Tibial nerve (tissue), 4 donors: Measurements from ENCODE around the gene FOXL1. TPM values are rescaled to one million over a fixed set of nuclear protein-coding genes. Genes with fewer than 3 reads are reported as not detected.

Experiments used
- DNase-seq, 2 donors: peaks; one replicate each; pipeline ENCODE4 v3.0.0-alpha.2; 2019; ENCODE audit warnings: low spot score in 2 of 2
- H3K27ac ChIP-seq, 4 donors: fragments of 200-600 bp; sonication (generic) in 3 of 4; one replicate each; pipeline ENCODE4 v1.5.1; 2017 to 2019; ENCODE audit warnings: mild to moderate bottlenecking in 1 of 4
- H3K27me3 ChIP-seq, 2 donors: fragments of 200-600 bp; sonication (generic) in 1 of 2; one replicate each; pipeline versions ENCODE4 v1.5.1 to v1.6.0; 2017 to 2019
- H3K36me3 ChIP-seq, 3 donors: fragments of 200-600 bp; sonication (generic); one replicate each; pipeline ENCODE4 v1.5.1; 2018 to 2019
- H3K4me1 ChIP-seq, 4 donors: fragments of 200-600 bp; sonication (generic) in 3 of 4; one replicate each; pipeline ENCODE4 v1.5.1; 2017 to 2019
- H3K4me3 ChIP-seq, 4 donors: fragments of 200-600 bp; sonication (generic) in 3 of 4; one replicate each; pipeline ENCODE4 v1.5.1; 2017 to 2019; ENCODE audit warnings: mild to moderate bottlenecking in 1 of 4, moderate library complexity in 1 of 4
- H3K9me3 ChIP-seq, 4 donors: fragments of 200-600 bp; sonication (generic) in 3 of 4; one replicate each; pipeline ENCODE4 v1.5.1; 2017 to 2019
- EP300 ChIP-seq, 2 donors: sonication (generic); formaldehyde crosslinking; IDR thresholded peaks; one replicate each; pipeline ENCODE4 v1.6.1; 2017; ENCODE audit warnings: antibody characterized with exemption in 2 of 2, mild to moderate bottlenecking in 1 of 2
- POLR2A ChIP-seq, 2 donors: fragments of 450-650 bp; IDR thresholded peaks; one replicate each; pipeline ENCODE4 v1.6.1; 2017; ENCODE audit warnings: antibody characterized with exemption in 2 of 2, mild to moderate bottlenecking in 2 of 2, moderate library complexity in 2 of 2
- WGBS, 2 donors: methylation state at CpG; one replicate each; pipeline ENCODE4 v1.1.5; 2018; 5-methylcytosine and 5-hydroxymethylcytosine counted together
- total RNA-seq, 4 donors: library from RNA; depleted of rRNA; stranded (reverse); fragments of >200 nt; gene quantifications; one replicate each; pipeline ENCODE4 v1.1.0, GENCODE V29; 2016
- TF ChIP-seq, protein P1 (sequence below), 5 experiments: fragments of 200-600 bp in 3 of 5; fragments of 450-650 bp in 2 of 5; sonication (generic) in 3 of 5; IDR thresholded peaks; one replicate each; pipeline ENCODE4 v1.5.1; 2016 to 2019; ENCODE audit warnings: antibody characterized with exemption in 5 of 5, mild to moderate bottlenecking in 3 of 5, moderate library complexity in 2 of 5

Gene FOXL1
- total RNA-seq, 4 donors from 2014 or later, result 6.9 to 10.5 (median 8.1) TPM

DNA sequence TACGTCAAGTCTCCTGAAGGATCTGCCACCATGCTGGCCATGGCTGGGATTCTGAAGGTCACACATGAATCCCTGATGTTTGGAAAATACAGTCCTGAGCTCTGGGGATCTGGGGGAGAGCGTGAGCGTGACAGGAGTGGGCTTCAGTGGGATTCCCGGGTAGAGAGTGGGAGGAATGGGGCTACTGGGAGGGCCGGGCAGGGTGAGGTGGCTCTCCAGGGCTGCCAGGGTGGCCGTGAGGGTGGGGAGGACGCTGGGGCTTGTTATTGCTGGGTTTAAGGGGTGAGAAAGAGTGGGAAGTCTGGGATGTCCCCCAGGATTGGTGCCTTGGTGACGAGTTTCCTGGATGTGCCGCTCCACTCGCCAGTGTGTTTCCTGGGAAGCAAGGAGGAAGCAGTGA is 31.3 kb downstream of the FOXL1 start:
- no peak for DNase-seq
- Histone ChIP-seq H3K27ac (peak overlapping the region in 1 of 4 donors; percentile 67), H3K4me1 (peaks cover 0 to 8% (median 0%) of the 10 kb centered on the region in 4 donors), H3K9me3 (no peaks in the 10 kb centered on the region), H3K4me3 (no peak overlapping the region), H3K36me3 (no peaks in the 10 kb centered on the region), H3K27me3 (peaks cover 0 to 6% of the 10 kb centered on the region in 2 donors)
- TF ChIP-seq, protein P1, sequence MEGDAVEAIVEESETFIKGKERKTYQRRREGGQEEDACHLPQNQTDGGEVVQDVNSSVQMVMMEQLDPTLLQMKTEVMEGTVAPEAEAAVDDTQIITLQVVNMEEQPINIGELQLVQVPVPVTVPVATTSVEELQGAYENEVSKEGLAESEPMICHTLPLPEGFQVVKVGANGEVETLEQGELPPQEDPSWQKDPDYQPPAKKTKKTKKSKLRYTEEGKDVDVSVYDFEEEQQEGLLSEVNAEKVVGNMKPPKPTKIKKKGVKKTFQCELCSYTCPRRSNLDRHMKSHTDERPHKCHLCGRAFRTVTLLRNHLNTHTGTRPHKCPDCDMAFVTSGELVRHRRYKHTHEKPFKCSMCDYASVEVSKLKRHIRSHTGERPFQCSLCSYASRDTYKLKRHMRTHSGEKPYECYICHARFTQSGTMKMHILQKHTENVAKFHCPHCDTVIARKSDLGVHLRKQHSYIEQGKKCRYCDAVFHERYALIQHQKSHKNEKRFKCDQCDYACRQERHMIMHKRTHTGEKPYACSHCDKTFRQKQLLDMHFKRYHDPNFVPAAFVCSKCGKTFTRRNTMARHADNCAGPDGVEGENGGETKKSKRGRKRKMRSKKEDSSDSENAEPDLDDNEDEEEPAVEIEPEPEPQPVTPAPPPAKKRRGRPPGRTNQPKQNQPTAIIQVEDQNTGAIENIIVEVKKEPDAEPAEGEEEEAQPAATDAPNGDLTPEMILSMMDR (IDR thresholded peaks at IDR 0.05), result no peak
- TF ChIP-seq POLR2A (IDR thresholded peaks at IDR 0.05), result no peak
- no peak for TF ChIP-seq EP300 (IDR thresholded peaks at IDR 0.05)
- 83 to 91% methylated on average over 10 of the region's 10 CpGs for WGBS, 2 donors

DNA sequence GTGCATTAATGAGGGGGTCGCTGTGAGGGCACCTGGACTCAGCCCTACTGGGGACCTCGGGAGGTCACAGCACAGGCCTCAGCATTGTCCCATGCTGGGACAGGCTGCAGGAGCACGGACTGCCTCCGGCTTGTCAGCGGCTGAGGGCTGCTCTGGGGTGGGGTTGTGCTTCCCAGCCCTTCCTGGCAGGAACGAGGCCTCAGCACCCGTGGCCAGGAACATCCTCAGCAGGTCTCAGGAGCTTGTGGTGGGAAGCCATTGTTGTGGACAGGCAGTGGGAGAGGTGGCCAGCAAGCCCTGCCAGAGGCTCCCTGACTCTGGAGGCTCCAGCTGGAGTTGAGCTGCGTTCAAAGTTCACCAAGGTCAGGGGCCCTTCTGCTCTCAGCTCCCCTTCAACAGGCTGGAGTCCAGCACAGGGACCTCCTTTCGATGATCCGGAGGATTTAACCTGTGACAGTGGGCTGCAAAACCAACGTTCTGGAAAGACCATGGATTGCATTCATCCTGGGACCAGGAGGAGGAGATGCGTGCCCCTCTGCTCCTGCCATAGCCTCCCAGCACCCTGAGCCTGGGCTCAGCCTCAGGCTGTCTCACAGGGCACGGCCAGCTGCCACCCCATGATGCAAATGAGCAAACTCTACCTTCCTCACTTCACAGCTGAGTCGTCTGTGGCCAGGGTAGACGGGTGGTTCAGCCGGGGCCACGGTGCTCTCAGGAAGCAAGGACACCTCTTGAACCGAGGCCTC is 32.6 kb downstream of the FOXL1 start:
- no peak for DNase-seq
- no peaks in the 10 kb centered on the region for H3K9me3 ChIP-seq
- H3K36me3 ChIP-seq, result no peaks in the 10 kb centered on the region
- no peak overlapping the region for H3K4me3 ChIP-seq
- H3K27me3 ChIP-seq, result peaks cover 0 to 6% of the 10 kb centered on the region in 2 donors
- peak overlapping the region in 2 of 4 donors; percentile 35 to 67 for H3K27ac ChIP-seq
- WGBS, 2 donors, result 49 to 61% methylated on average over 12 to 16 of the region's 18 CpGs
- H3K4me1 ChIP-seq, result peaks cover 0 to 8% (median 0%) of the 10 kb centered on the region in 4 donors
- TF ChIP-seq EP300 (IDR thresholded peaks at IDR 0.05) (no peak), POLR2A (IDR thresholded peaks at IDR 0.05) (no peak)

DNA sequence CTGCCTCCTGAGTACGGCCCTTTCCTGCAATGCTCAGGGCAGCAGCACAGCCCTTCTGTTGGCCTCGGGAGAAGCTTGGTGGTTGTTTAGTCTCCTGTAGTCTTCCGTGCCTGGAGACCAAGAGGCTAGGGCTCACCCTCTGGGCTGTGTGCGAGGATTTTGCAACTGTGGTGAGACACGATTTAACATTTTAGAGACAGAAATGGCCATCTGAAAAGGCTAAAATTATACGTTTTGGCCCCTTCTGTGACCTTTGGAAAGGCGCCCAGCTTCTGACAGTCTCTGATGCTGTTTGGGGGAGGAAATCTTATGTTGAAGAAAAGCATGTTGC is 33.1 kb downstream of the FOXL1 start:
- Histone ChIP-seq H3K27me3 (peaks cover 0 to 6% of the 10 kb centered on the region in 2 donors), H3K4me3 (no peak overlapping the region), H3K4me1 (peaks cover 0 to 8% (median 0%) of the 10 kb centered on the region in 4 donors), H3K27ac (peak overlapping the region in 2 of 4 donors; percentile 35 to 67), H3K9me3 (no peaks in the 10 kb centered on the region), H3K36me3 (no peaks in the 10 kb centered on the region)
- TF ChIP-seq, protein P1 (IDR thresholded peaks at IDR 0.05), result no peak
- TF ChIP-seq EP300 (IDR thresholded peaks at IDR 0.05) (no peak), POLR2A (IDR thresholded peaks at IDR 0.05) (no peak)
- 43 to 49% methylated on average over 7 of the region's 7 CpGs for whole genome bisulfite sequencing, 2 donors
- DNase-seq, result no peak

DNA sequence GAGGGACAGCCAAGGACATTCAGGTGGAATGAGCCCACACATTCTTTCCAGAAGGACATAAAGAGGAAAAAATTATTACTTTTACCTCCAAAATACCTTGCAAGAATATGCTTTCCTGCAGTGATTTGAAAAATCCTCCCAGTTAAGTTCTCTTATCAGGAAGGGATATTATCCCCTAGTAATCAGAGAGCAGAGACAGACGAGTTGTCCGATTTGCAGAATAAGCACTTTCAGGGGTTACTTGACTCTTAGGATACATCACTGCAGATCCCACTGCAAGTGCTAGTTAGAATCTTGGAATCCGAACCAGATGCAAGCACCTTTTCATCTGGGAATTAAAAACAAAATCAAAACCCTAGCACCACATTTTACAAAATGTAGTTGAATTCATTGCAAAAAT is 33.6 kb downstream of the FOXL1 start:
- H3K4me1 ChIP-seq, result peaks cover 0 to 8% (median 0%) of the 10 kb centered on the region in 4 donors
- DNase-seq, result no peak
- TF ChIP-seq POLR2A (IDR thresholded peaks at IDR 0.05) (no peak), EP300 (IDR thresholded peaks at IDR 0.05) (no peak)
- TF ChIP-seq, protein P1 (IDR thresholded peaks at IDR 0.05), result no peak

DNA sequence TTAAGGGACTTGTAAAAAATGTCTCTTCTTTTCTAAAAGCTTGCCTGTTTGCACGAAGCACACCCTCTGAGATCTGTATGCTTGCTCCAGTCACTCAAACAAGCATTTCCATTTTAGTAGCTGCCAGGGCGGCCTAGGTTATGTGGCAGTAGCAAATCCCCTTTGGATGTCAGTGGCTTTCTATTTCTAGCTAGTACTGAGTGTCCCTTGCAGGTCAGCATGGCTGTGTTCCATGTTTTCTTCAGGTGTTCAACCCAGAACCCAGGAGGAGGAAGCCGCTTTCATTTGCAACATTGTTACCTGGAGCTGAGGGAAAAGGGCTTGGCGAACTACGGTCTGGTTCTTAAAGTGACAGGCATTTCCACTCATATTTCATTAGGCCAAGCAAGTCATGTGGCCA is 36.4 kb downstream of the FOXL1 start:
- 75 to 77% methylated on average over 5 of the region's 5 CpGs for WGBS, 2 donors
- H3K9me3 ChIP-seq, result no peaks in the 10 kb centered on the region
- H3K27ac ChIP-seq, result no peak overlapping the region
- no peaks in the 10 kb centered on the region for H3K36me3 ChIP-seq
- TF ChIP-seq EP300 (IDR thresholded peaks at IDR 0.05) (no peak), POLR2A (IDR thresholded peaks at IDR 0.05) (no peak)
- TF ChIP-seq, protein P1 (IDR thresholded peaks at IDR 0.05), result no peak
- peaks cover 0 to 6% of the 10 kb centered on the region in 2 donors for H3K27me3 ChIP-seq
- H3K4me3 ChIP-seq, result no peak overlapping the region
- peaks cover 0 to 8% (median 0%) of the 10 kb centered on the region in 4 donors for H3K4me1 ChIP-seq
- DNase-seq, result no peak

More for the DNA sequence above, 33.6 kb downstream of the FOXL1 start:
- H3K36me3 ChIP-seq, result no peaks in the 10 kb centered on the region
- peaks cover 0 to 6% of the 10 kb centered on the region in 2 donors for H3K27me3 ChIP-seq
- 53 to 65% methylated on average over 3 of the region's 3 CpGs for WGBS, 2 donors
- no peaks in the 10 kb centered on the region for H3K9me3 ChIP-seq
- H3K27ac ChIP-seq, result no peak overlapping the region
- H3K4me3 ChIP-seq, result no peak overlapping the region
